Measurements from ENCODE around the gene KANSL3.

DNA sequence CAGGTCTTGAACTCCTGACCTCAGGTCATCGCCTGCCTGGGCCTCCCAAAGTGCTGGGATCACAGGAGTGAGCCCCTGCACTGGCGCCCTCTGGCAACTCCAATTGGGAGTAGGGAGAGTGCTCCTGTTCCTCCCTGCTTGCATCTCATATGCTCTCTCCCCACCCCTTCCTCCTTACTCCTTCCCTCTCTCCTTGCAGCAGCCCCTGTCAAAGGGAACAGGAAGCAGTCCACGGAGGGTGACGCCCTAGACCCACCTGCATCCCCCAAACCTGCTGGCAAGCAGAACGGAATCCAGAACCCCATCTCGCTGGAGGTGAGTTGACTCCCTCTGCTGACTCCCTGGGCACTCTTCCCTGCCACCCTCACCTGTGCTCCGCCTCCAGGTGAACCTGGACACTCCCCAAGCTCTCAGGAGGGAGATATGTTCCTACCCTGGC is 90.9 kb downstream of the KANSL3 start:
- TF ChIP-seq GATA2 (IDR thresholded peaks at IDR 0.05; ENCODE audit: low read depth, low read length) (no peak), GATA3 (IDR thresholded peaks at IDR 0.05; ENCODE audit: low read depth, low read length) (no peak)
